GM21825 (cell line): ENCODE data around the gene BTAF1.

Experiments used
- ATAC-seq: cut with Tn5 transposase; IDR thresholded peaks from one replicate; pipeline ENCODE4 v1.9.1; 2021; ENCODE audit warnings: mild to moderate bottlenecking, moderate library complexity; ENCODE audit not compliant: unreplicated experiment

The BTAF1 gene

GRCh38 chr10:92045641-92046106 is 122.1 kb downstream of the BTAF1 start:
- ATAC-seq: no peak

DNA sequence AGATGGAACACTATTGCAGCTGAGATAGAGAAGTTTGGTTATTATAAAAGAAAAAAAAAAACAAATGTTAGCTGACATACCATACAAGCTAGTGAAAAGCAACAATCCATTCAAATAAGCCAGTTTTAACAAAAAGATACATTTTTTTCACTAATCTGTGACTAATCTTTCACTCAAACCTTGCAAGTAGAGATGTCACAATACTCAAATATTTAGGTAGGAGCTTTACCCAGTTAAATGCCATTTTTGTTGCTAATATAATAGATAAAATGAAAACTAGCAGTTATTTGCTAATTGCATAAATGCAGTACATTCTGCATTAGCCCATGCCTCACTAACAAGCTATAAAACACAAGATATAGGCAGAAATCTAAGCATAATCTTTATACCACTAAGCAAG is 123.6 kb downstream of the BTAF1 start:
- ATAC-seq: no peak

- no peak for ATAC-seq
Measured at GRCh38 chr10:92052088-92052487, 128.5 kb downstream of the BTAF1 start.

DNA sequence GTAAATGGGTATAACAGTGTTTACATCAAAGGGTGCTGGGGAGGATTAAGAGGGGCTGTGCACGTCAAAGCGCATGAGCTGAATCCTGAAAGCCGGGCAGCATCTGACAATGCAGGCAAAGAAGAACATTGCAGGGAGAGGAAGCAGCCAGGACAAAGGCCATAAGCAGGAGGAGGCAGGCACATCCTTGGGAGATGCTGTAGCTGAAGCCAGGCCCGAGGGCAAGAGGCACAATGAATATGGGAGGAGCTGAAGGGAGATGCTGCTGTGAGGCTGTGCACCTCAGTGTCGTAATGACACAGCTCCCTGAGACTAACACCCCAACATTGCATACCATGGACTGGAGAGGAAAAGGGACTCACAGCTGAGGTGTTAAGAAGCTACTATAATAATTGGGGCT is 129.2 kb downstream of the BTAF1 start:
- no peak for ATAC-seq

DNA sequence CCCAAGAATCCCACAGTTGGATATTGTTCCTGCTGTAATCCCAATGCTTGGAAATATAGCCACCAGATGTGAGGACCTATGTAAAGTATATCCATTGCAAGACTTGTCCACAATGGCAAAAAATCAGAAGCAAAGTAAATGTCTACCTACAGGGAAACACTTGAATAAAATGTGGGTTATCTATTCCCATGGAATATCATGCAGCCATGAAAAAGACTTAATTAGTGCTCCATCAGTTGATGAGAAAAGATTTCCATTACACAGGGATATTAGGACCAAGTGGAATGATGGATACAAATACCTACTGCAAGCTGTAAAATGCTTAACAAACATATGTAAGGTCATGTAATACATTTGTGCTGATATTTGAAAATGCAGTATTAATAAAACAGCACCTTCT is 131.2 kb downstream of the BTAF1 start:
- no peak for ATAC-seq

- ATAC-seq: no peak
Measured at GRCh38 chr10:92062273-92062672, 138.7 kb downstream of the BTAF1 start.

GRCh38 chr10:92064506-92064905 is 140.9 kb downstream of the BTAF1 start:
- no peak for ATAC-seq

- no peak for ATAC-seq
Measured at GRCh38 chr10:92066386-92066785, 142.8 kb downstream of the BTAF1 start.

DNA sequence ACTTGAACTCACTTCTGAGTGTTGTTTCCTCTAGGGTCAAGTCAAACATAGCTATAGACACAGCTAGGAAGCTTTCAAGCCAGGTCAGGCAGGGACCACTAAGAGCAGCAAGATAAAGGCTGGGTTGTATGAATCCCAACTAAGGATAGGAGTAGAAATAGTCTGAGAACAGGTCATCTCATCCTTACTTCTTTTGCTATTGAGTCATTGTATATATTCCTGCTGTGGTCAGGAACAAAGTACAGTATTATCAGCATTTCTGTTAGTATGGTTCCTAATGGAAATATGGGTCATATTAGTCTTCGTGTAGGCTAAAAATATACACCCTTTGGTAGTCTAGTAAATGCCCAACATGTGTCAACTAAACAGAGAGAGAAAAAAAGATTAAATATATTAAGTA is 145.3 kb downstream of the BTAF1 start:
- ATAC-seq: no peak

- ATAC-seq: no peak
Measured at GRCh38 chr10:92074126-92074887, 150.7 kb downstream of the BTAF1 start.

DNA sequence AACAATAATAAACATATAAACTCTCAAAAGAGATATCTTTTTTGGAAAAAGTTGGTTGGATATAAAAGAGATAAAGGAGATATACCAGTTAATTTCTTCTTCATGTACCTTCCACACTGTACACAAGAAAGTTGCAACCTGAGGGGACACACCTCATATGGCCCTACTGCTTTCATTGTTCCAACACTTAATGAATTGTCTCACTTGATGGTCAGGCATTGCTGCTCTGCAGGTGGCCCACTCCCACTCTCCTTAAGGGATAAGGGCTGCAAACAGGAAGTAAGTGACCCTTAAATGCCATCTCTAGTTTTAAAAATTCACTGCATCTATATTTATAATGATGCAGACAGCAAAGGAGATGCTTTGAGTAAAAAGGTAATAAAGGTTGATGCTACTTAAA is 152.3 kb downstream of the BTAF1 start:
- ATAC-seq: no peak

DNA sequence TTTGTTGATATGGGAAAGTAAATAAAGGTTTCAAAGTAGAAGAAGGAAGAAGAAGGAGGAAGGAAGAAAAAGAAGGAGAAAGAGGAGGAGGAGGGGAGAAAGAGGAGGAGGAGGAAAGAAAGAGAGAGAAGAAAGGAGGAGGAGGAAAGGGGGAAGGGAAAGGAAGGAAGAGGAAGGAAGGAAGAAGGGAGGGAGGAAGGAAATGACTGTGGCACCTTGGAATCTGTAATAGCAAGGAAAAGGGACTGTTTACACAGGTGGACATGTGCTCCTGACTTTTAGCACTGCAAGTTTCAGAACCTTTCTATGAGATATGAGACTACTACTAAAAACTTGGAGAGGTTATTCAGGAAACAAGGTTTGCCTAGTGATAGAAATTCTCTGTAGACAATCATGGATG is 153.2 kb downstream of the BTAF1 start:
- no peak for ATAC-seq

DNA sequence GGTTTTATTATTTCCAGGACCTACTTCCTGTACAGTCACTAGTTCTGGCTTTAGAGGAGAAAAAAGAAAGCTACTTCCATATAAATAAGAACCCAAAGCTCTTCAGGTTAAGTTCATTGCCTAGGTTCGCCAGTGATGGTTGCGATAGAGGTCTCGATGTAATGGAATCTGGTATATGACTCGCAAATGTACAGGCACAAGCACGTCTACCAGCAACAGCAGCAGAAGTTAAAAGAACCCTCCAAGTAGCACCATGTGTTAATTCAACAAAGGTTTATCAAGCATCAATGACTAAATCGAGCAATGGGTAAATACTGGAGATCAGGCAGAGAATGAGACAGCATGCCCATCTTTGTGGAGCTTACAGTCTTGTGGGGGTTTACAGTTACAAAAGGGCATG is 155.4 kb downstream of the BTAF1 start:
- ATAC-seq: no peak
